ENCODE results near the gene UTP25. TPM values are rescaled to one million over a fixed set of nuclear protein-coding genes. Genes with fewer than 3 reads are reported as not detected.
A peak's percentile ranks its signal among the peaks of the same experiment; 100 is the strongest.

UTP25 gene, protein sequence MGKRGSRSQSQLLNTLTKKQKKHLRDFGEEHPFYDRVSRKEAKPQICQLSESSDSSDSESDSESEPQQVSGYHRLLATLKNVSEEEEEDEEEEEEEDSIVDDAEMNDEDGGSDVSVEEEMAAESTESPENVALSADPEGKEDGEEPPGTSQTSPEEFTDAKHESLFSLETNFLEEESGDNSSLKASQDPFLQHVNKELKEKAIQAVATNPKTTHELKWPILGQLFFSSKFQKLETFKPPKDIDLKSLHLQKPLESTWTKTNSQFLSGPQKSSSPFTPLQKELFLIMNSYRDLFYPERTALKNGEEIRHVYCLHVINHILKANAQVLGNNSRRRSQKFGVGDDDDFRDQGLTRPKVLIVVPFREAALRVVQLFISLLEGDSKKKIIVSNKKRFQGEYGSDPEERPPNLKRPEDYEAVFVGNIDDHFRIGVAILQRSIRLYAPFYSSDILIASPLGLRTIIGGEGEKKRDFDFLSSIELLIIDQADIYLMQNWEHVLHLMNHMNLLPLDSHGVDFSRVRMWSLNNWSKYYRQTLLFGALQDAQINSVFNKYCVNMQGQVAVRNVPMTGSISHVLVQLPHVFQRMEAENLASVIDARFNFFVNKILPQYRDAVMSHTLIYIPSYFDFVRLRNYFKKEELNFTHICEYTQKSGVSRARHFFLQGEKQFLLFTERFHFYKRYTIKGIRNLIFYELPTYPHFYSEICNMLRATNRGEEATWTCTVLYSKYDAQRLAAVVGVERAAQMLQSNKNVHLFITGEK
- total RNA-seq (1 to 10 TPM; 6.0 to 9.9 (median 8.4) TPM), polyA plus RNA-seq (1 to 10 TPM; 4.3 to 8.1 TPM)
- long read RNA-seq, donor 1, full-length matches to known transcripts = 27 of 43 reads
- long read RNA-seq, donor 1, partial matches to known transcripts = 6 of 43 reads
- long read RNA-seq, donor 1, other reads (novel, unspliced or antisense) = 10 of 43 reads
- long read RNA-seq, donor 2, full-length matches to known transcripts = 6 of 6 reads
- long read RNA-seq, donor 2, partial matches to known transcripts = 0 of 6 reads
- long read RNA-seq, donor 2, other reads (novel, unspliced or antisense) = 0 of 6 reads
- long read RNA-seq, donor 3, full-length matches to known transcripts = 22 of 26 reads
- long read RNA-seq, donor 3, partial matches to known transcripts = 0 of 26 reads
- long read RNA-seq, donor 3, other reads (novel, unspliced or antisense) = 4 of 26 reads

DNA sequence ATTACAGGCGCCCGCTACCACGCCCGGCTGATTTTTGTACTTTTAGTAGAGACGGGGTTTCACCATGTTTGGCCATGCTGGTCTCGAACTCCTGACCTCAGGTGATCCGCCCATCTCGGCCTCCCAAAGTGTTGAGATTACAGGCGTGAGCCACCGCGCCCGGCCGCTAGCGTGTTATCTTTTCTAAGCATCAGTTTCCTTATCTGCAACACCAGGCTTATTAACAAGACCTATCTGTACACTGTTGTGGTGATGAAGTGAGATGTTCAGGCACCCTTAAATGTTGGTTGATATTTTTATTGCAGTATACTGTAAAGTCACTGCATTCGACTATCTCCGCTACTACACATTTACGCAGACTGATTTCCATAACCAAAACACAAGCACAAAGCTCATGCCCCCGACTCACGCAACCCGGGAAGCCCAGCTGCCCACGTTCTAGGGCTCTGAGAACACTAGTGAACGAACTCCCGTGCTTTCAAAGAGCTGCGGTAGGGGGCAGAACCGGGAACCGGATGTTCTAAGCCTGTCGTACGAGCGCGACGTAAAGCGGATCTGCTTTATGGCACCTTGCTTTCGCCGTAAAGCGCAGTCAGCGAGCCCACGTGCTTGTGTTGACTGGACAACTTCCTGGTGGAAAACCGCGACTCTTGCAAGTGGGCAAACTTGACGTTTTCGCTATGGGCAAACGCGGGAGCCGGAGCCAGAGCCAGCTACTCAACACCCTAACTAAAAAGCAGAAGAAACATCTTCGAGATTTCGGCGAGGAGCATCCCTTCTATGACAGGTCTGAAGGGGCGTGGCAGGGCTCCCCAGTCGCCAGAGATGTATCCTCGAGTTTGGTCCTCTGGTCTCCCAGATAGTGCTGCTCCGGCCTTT is at the start of gene UTP25:
UTP25 (plus strand) TSS at position 589 of the 879 bp plus-strand sequence; CDS start at position 681, 92 bp downstream.
- peaks cover 2% of the 10 kb centered on the region for H3K4me1 ChIP-seq (ENCODE audit: insufficient read depth)
- H3K4me3 ChIP-seq = peak within 1 kb of the TSS; percentile 89
- peak; percentile 88 to 95 (median 94) for DNase-seq
- WGBS, 3 donors = 19 to 20% (median 20%) methylated on average over 51 of the region's 51 CpGs
- no peaks in the 10 kb centered on the region for H3K27me3 ChIP-seq
- H3K27ac ChIP-seq = peak within 1 kb of the TSS in 1 of 2 donors; percentile 45
- H3K9me3 ChIP-seq = no peaks in the 10 kb centered on the region
- intact Hi-C loops (cut with DNase I) = no loop called here
- TF ChIP-seq, protein P1, sequence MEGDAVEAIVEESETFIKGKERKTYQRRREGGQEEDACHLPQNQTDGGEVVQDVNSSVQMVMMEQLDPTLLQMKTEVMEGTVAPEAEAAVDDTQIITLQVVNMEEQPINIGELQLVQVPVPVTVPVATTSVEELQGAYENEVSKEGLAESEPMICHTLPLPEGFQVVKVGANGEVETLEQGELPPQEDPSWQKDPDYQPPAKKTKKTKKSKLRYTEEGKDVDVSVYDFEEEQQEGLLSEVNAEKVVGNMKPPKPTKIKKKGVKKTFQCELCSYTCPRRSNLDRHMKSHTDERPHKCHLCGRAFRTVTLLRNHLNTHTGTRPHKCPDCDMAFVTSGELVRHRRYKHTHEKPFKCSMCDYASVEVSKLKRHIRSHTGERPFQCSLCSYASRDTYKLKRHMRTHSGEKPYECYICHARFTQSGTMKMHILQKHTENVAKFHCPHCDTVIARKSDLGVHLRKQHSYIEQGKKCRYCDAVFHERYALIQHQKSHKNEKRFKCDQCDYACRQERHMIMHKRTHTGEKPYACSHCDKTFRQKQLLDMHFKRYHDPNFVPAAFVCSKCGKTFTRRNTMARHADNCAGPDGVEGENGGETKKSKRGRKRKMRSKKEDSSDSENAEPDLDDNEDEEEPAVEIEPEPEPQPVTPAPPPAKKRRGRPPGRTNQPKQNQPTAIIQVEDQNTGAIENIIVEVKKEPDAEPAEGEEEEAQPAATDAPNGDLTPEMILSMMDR (IDR thresholded peaks at IDR 0.05) = peak; percentile 36 to 87 (median 68)
- no peak for TF ChIP-seq POLR2A (IDR thresholded peaks at IDR 0.05)
- H3K36me3 ChIP-seq = no peaks in the 10 kb centered on the region

DNA sequence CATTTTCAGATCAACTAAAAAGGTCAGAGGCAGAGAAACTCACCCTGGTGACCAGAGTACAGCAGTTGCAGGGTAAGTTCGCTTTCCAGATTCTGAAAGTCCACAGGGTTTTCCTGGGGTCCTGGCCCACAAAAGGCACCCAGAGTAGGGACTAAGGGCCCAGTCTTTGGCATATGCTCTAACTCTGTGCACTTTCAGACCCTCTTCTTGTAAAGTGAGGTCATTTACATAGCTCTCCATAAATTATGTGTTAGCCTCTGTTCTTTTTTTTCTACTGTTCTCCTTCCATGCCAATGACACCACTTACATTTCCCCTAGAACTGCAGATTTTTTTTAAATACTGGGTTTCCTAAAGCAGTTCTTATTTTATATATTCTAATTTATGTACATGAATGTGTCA is 49.7 kb upstream of the UTP25 start:
- Histone ChIP-seq H3K4me1 (ENCODE audit: insufficient read depth) (no peaks in the 10 kb centered on the region), H3K4me3 (no peak overlapping the region), H3K27me3 (no peaks in the 10 kb centered on the region), H3K9me3 (no peaks in the 10 kb centered on the region), H3K36me3 (no peaks in the 10 kb centered on the region), H3K27ac (no peak overlapping the region)
- no peak for DNase-seq
- TF ChIP-seq POLR2A (IDR thresholded peaks at IDR 0.05) (no peak), EP300 (IDR thresholded peaks at IDR 0.05) (no peak)
- TF ChIP-seq, protein P1 (IDR thresholded peaks at IDR 0.05) = no peak
- WGBS, 3 donors = 93 to 94% (median 94%) methylated on average over 1 of the region's 1 CpG
- intact Hi-C loops (cut with DNase I) = no loop called here

DNA sequence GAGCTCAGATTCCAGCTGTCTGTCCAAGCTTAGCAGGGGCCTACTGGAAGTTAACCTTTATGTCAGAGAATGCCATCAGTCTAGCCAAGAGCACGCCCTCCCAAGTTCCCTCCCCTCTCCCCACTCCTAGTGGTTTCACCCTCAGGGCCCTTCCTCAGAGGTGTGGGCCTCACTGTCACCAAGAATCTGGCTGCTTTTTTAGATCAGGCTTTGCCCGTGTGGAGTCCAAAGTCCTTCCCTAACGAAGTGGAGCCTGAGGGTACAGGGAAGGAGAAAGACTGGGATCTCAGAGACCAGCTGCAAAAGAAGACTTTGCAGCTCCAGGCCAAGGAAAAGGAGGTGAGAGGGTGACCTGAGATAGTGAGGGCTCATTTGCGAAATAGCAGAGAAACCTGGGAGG is 47.5 kb upstream of the UTP25 start:
- H3K4me1 ChIP-seq (ENCODE audit: insufficient read depth) = peaks cover 5% of the 10 kb centered on the region
- 82 to 87% (median 82%) methylated on average over 4 of the region's 4 CpGs for WGBS, 3 donors
- intact Hi-C loops (cut with DNase I) = no loop called here
- no peaks in the 10 kb centered on the region for H3K9me3 ChIP-seq
- no peak overlapping the region for H3K4me3 ChIP-seq
- H3K36me3 ChIP-seq = no peaks in the 10 kb centered on the region
- no peaks in the 10 kb centered on the region for H3K27me3 ChIP-seq
- DNase-seq = no peak
- TF ChIP-seq, protein P1 (IDR thresholded peaks at IDR 0.05) = no peak
- no peak for TF ChIP-seq POLR2A (IDR thresholded peaks at IDR 0.05)
- TF ChIP-seq EP300 (IDR thresholded peaks at IDR 0.05) = no peak
- H3K27ac ChIP-seq = no peak overlapping the region

All from ovary (tissue), 10 donors.